Endothelial cell of umbilical vein (primary cell): ENCODE results near the gene ACBD5.

ENCODE experiments used
- CTCF ChIP-seq, 2 donors: IDR thresholded peaks; 1 replicate in 1 of 2; 2 replicates in 1 of 2; pipeline ENCODE4 v1.5.1; 2011; ENCODE audit warnings: low read length in 2 of 2, mild to moderate bottlenecking in 2 of 2, moderate library complexity in 2 of 2, control low read depth in 1 of 2, inconsistent platforms in 1 of 2, low read depth in 1 of 2; ENCODE audit not compliant: insufficient read depth in 1 of 2; ENCODE audit errors: extremely low read depth in 1 of 2
- FOS ChIP-seq: IDR thresholded peaks from 2 replicates; pipeline ENCODE4 v1.6.1; 2011; ENCODE audit warnings: mild to moderate bottlenecking, low read length, moderate library complexity, borderline replicate concordance; ENCODE audit not compliant: insufficient read depth
- GATA2 ChIP-seq: IDR thresholded peaks from 2 replicates; pipeline ENCODE4 v1.7.0; 2011; ENCODE audit warnings: low read depth, mild to moderate bottlenecking, moderate library complexity, mixed read lengths, low read length; ENCODE audit not compliant: insufficient read length, insufficient read depth
- JUN ChIP-seq: IDR thresholded peaks from 2 replicates; pipeline ENCODE4 v1.6.1; 2011; ENCODE audit warnings: borderline replicate concordance, low read depth; ENCODE audit not compliant: insufficient read length, insufficient read depth
- POLR2A ChIP-seq: IDR thresholded peaks from 2 replicates; pipeline ENCODE4 v1.6.1; 2012; ENCODE audit warnings: low read depth, mild to moderate bottlenecking, control low read depth, low read length

- TF ChIP-seq POLR2A (no peak), CTCF (IDR thresholded peaks at IDR 0.05; ENCODE audit: extremely low read depth in 1 of 2, insufficient read depth in 1 of 2, low read depth in 1 of 2, low read length in 2 of 2) (no peak), GATA2 (no peak), JUN (no peak), FOS (no peak)
Measured at GRCh38 chr10:27245836-27246235, 5.2 kb upstream of the ACBD5 start.
